GM20000 (cell line): ENCODE data around the gene HIPK2.

Experiments
- DNase-seq: peaks from one replicate; pipeline ENCODE4 v3.0.0; 2012; ENCODE audit warnings: low spot score
- TF ChIP-seq, protein P1 (sequence below): IDR thresholded peaks from 2 replicates; pipeline ENCODE4 v1.5.1; 2012; ENCODE audit warnings: mild to moderate bottlenecking, control low read depth; ENCODE audit errors: extremely low read depth, missing control alignments

HIPK2 gene

DNA sequence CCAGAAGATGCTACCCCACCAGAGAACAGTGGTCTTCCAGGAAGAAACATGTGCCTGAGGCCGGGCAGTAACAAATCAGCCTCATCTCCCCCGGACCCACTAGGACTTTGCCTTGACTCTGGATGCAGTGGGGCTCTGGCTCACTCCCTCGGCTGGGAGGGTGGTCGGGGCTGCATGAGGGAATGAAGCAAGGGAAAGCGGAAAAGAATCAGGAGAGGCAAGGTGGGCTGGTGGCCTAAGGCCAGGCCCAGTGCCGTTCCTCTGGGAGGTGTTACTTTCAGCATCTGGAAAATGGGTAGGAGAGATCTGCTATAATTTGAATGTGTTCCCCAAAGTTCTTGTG is 202.5 kb downstream of the HIPK2 start:
- no peak for DNase-seq
- TF ChIP-seq, protein P1, sequence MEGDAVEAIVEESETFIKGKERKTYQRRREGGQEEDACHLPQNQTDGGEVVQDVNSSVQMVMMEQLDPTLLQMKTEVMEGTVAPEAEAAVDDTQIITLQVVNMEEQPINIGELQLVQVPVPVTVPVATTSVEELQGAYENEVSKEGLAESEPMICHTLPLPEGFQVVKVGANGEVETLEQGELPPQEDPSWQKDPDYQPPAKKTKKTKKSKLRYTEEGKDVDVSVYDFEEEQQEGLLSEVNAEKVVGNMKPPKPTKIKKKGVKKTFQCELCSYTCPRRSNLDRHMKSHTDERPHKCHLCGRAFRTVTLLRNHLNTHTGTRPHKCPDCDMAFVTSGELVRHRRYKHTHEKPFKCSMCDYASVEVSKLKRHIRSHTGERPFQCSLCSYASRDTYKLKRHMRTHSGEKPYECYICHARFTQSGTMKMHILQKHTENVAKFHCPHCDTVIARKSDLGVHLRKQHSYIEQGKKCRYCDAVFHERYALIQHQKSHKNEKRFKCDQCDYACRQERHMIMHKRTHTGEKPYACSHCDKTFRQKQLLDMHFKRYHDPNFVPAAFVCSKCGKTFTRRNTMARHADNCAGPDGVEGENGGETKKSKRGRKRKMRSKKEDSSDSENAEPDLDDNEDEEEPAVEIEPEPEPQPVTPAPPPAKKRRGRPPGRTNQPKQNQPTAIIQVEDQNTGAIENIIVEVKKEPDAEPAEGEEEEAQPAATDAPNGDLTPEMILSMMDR: no peak

DNA sequence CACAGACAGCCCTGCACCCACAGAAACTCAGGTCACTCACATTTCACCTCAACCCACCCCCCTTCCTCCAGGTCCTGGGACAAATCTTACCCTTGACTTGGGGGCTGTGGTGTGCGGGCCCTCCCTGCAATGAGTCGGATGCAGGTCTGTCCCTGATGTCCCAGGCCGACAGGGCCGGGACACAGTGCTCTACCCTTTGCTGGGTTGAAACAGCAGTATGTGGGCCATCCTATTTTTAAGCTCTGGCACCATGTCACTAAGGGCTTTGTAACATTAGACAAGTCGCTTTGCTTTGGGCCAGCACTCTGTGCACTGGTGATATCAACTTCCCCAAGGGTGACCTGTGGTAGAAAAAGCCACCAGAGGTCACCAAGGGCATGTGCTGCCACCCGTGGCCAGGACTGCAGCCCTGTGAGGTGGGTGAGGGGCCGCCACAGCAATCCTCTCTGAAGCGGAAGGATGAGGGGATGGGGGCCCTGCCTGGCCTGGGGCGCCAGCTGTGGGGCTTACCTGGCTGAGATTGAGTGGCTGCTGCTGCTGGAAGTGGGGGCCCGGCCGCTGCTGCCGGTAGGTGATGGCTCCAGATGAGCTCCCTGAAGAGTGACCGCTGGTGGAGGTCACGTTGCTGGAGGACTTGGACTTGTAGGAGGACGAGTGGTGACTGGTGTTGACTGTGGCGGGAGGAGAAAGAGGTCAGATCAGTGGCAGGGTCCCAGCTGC is 203.0 kb downstream of the HIPK2 start:
- TF ChIP-seq, protein P1: no peak
- DNase-seq: no peak

DNA sequence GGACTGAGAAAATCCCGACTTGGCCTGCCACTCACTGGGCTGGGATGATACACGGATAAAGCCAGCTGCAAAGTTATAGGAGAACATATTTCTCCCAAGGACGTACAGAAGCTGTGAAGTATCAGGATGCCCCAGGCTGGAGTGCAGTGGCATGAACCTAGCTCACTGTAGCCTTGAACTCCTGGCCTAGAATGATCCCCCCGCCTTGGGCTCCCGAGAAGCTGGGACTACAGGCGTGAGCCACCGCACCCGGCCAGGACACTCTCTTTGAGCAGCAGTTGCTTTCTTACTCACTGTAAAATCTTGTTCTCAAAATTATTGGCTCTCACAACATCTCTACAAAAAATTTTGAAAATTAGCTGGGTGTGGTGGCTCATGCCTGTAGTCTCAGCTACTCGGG is 203.9 kb downstream of the HIPK2 start:
- TF ChIP-seq, protein P1: no peak
- DNase-seq: no peak

DNA sequence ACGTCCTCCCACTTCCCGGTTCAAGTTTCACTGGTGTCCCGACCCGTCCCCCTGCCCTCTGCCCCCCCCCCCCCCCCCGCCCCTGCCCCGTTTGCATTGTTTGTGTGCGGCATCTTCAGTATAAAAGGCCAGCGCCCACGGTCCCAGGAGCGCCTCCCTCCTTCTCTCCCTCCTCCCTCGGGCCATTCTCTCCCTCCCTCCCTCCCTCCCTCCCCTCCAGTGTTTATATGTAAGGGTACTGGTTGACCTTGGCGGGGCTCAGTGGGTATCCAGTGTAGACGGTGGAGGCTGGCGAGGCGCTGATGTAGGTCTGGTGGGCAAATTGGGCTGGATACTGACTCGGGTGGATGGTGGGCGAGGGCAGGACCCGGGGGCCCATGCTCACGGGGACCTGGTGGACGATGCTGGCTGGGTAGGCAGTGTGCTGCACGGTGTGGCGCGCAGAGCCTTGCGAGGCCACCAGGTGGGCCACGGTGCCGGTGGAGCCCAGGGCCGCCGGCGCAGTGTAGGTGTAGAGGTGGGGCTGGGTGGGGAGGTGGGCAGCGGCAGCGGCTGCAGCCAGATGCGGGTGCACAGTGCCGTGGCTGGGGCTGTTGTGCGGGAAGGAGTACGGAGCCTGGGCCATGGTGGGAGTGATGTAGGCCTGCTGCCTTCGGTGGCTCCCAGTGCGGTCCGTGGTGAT is 205.0 kb downstream of the HIPK2 start:
- DNase-seq: no peak
- TF ChIP-seq, protein P1: no peak

DNA sequence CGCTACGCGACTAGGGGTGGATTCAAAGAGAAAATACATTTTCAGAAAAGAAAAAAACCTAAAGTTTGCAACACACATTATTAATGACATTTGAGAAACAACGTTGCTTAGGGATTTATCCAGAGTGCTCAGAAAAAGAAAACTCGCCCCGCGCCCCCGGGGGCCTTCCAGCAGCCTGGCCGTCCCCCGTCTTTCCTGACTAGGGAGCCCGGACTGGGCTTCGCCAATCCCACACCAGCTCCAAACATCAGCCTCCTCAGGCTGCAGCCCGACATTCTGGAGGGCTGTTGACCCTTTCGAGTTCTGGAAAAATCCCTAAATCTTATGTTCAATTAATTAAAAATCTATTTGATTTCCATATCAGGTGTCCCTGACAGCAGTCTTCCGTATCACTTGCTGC is 205.7 kb downstream of the HIPK2 start:
- TF ChIP-seq, protein P1: no peak
- no peak for DNase-seq

DNA sequence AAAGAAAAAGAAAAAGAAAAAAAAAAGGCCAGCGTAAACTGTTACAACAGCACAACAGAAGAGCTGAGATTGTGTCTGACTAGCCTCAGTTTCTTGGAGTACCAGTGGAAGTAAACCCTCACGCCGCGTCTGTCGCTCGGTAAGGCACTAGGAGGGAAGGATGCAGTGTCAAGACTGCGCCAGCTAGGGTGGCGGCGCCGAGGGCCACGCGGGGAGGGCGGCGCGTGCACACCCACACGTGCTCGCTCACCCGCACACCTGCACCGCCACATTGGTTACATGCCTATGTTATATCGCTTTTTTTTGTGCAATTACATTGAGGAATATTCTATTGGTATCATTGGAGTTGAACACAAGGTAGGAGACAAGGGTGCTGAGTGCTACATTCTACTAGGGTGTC is 206.1 kb downstream of the HIPK2 start:
- DNase-seq: no peak
- TF ChIP-seq, protein P1: no peak

DNA sequence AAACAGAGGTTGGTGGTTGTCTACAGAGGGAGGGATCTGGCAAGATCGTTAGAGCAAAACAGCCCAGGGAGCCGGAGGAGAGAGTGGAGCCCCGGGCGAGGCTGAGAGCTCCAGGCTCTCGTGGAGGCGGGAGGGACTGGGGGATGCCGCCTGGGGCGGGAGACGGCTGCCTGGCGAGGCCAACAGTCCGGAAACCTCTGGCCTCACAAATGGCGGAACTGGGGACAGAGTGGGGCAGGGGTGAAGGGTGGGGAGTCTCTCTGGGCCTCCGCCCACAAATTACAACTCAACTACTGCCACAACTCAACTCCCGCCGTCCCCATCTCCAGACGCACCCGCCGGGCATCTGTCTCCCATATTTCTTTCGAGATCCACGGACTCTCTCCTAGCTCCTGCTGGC is 206.6 kb downstream of the HIPK2 start:
- TF ChIP-seq, protein P1: no peak
- DNase-seq: no peak
